Breast epithelium (tissue), 4 donors: ENCODE results near the gene TUSC2. TPM values are rescaled to one million over a fixed set of nuclear protein-coding genes. Genes with fewer than 3 reads are reported as not detected.

ENCODE experiments used
- DNase-seq, 2 donors: peaks; one replicate each; pipeline ENCODE4 v3.0.0-alpha.2; 2019; ENCODE audit warnings: low spot score in 2 of 2
- H3K27ac ChIP-seq, 2 donors: fragments of 200-600 bp; sonication (generic) in 1 of 2; one replicate each; pipeline ENCODE4 v1.5.1; 2016 to 2019; ENCODE audit warnings: mild to moderate bottlenecking in 1 of 2
- H3K27me3 ChIP-seq, 2 donors: fragments of 200-600 bp; sonication (generic) in 1 of 2; one replicate each; pipeline versions ENCODE4 v1.5.1 to v1.6.0; 2017 to 2019; ENCODE audit warnings: control low read depth in 1 of 2, mild to moderate bottlenecking in 1 of 2
- H3K36me3 ChIP-seq: fragments of 200-600 bp; one replicate; pipeline ENCODE4 v1.5.1; 2019
- H3K4me1 ChIP-seq, 2 donors: fragments of 200-600 bp; sonication (generic); one replicate each; pipeline ENCODE4 v1.5.1; 2016 to 2019; ENCODE audit warnings: control low read depth in 1 of 2
- H3K4me3 ChIP-seq, 3 donors: fragments of 200-600 bp; sonication (generic); 1 replicate in 2 of 3; 2 replicates in 1 of 3; pipeline ENCODE4 v1.5.1; 2016 to 2019; ENCODE audit warnings: mild to moderate bottlenecking in 3 of 3, moderate library complexity in 2 of 3
- H3K9me3 ChIP-seq, 2 donors: fragments of 200-600 bp; sonication (generic) in 1 of 2; one replicate each; pipeline ENCODE4 v1.5.1; 2016 to 2019; ENCODE audit warnings: control low read depth in 1 of 2
- CTCF ChIP-seq, 3 donors: fragments of 450-650 bp; IDR thresholded peaks; one replicate each; pipeline ENCODE4 v1.5.1; 2016 to 2017; ENCODE audit warnings: antibody characterized with exemption in 3 of 3, mild to moderate bottlenecking in 3 of 3, moderate library complexity in 3 of 3
- POLR2A ChIP-seq: fragments of 450-650 bp; IDR thresholded peaks from one replicate; pipeline ENCODE4 v1.6.1; 2016; ENCODE audit warnings: antibody characterized with exemption, mild to moderate bottlenecking, moderate library complexity
- POLR2AphosphoS5 ChIP-seq, 3 donors: sonication (generic); formaldehyde crosslinking; IDR thresholded peaks; one replicate each; pipeline ENCODE4 v1.6.1; 2017; ENCODE audit warnings: antibody characterized with exemption in 3 of 3
- intact Hi-C: fragments of 100-400 bp; cut with DNase I; formaldehyde crosslinking; loops from one replicate; pipeline ENCODE4 v1.15.1; 2023; ENCODE audit warnings: low total_unique reads
- total RNA-seq, 3 donors: library from RNA; depleted of rRNA; stranded (reverse); fragments of >200 nt; gene quantifications; one replicate each; pipeline ENCODE4 v1.1.0, GENCODE V29; 2016

The TUSC2 gene
- total RNA-seq, 3 donors from 2014 or later: 18.1 to 25.9 (median 21.3) TPM

GRCh38 chr3:50354186-50354764 lies 26.3 kb upstream of the TUSC2 start:
- Histone ChIP-seq H3K4me3 (no peak overlapping the region), H3K27ac (no peak overlapping the region), H3K27me3 (no peaks in the 10 kb centered on the region), H3K9me3 (no peaks in the 10 kb centered on the region), H3K4me1 (peaks cover 39 to 40% of the 10 kb centered on the region in 2 donors), H3K36me3 (peaks cover 7% of the 10 kb centered on the region)
- intact Hi-C loops: no loop called here
- no peak for TF ChIP-seq CTCF (IDR thresholded peaks at IDR 0.05)
- TF ChIP-seq POLR2AphosphoS5 (IDR thresholded peaks at IDR 0.05): no peak
- TF ChIP-seq POLR2A: no peak
- no peak for DNase-seq

DNA sequence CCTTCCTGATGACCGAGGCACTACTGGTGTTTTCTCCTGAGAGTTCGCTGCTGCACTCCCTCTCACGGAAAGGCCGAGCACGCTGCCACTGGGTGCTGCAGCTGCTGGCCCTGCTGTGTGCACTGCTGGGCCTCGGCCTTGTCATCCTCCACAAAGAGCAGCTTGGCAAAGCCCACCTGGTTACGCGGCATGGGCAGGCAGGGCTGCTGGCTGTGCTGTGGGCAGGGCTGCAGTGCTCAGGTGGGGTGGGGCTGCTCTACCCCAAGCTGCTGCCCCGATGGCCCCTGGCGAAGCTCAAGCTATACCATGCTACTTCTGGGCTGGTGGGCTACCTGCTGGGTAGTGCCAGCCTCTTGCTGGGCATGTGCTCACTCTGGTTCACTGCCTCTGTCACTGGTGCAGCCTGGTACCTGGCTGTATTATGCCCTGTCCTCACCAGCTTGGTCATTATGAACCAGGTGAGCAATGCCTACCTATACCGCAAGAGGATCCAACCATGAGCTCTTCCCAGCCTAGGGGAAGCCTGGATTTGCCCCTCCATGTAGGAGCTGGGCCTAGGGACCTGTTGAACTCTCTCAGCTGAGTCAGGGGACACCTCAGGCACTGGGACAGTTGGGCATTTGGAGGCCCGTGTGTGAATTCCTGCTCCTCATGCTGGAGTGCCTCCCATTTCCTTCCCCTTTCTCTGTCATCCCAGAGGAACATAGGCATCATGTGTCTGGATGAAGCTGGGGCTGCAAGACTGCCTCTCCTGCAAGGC lies 25.4 kb upstream of the TUSC2 start:
- H3K9me3 ChIP-seq: no peaks in the 10 kb centered on the region
- no peak overlapping the region for H3K27ac ChIP-seq
- no peak for TF ChIP-seq CTCF (IDR thresholded peaks at IDR 0.05)
- no peak for TF ChIP-seq POLR2AphosphoS5 (IDR thresholded peaks at IDR 0.05)
- no peak for TF ChIP-seq POLR2A
- H3K4me3 ChIP-seq: no peak overlapping the region
- intact Hi-C loops: no loop called here
- H3K27me3 ChIP-seq: no peaks in the 10 kb centered on the region
- peaks cover 7% of the 10 kb centered on the region for H3K36me3 ChIP-seq
- H3K4me1 ChIP-seq: peaks cover 37 to 42% of the 10 kb centered on the region in 2 donors
- DNase-seq: no peak

- peaks cover 31 to 36% of the 10 kb centered on the region in 2 donors for H3K4me1 ChIP-seq
- TF ChIP-seq POLR2AphosphoS5 (IDR thresholded peaks at IDR 0.05) (no peak), POLR2A (no peak), CTCF (IDR thresholded peaks at IDR 0.05) (no peak)
- peaks cover 7% of the 10 kb centered on the region for H3K36me3 ChIP-seq
- intact Hi-C loops: no loop called here
- no peak for DNase-seq
- H3K27me3 ChIP-seq: no peaks in the 10 kb centered on the region
- H3K27ac ChIP-seq: no peak overlapping the region
- no peak overlapping the region for H3K4me3 ChIP-seq
- H3K9me3 ChIP-seq: no peaks in the 10 kb centered on the region
Observed at GRCh38 chr3:50352781-50353180, 24.8 kb upstream of the TUSC2 start.

- Histone ChIP-seq H3K36me3 (peaks cover 7% of the 10 kb centered on the region), H3K4me3 (peak overlapping the region; percentile 78 to 82 (median 79)), H3K27me3 (no peaks in the 10 kb centered on the region), H3K27ac (peak overlapping the region; percentile 94 to 95), H3K4me1 (peaks cover 17 to 21% of the 10 kb centered on the region in 2 donors), H3K9me3 (no peaks in the 10 kb centered on the region)
- no peak for DNase-seq
- no peak for TF ChIP-seq POLR2AphosphoS5 (IDR thresholded peaks at IDR 0.05)
- no peak for TF ChIP-seq CTCF (IDR thresholded peaks at IDR 0.05)
- no peak for TF ChIP-seq POLR2A
- intact Hi-C loops: no loop called here
Observed at GRCh38 chr3:50351323-50351697, 23.3 kb upstream of the TUSC2 start.

DNA sequence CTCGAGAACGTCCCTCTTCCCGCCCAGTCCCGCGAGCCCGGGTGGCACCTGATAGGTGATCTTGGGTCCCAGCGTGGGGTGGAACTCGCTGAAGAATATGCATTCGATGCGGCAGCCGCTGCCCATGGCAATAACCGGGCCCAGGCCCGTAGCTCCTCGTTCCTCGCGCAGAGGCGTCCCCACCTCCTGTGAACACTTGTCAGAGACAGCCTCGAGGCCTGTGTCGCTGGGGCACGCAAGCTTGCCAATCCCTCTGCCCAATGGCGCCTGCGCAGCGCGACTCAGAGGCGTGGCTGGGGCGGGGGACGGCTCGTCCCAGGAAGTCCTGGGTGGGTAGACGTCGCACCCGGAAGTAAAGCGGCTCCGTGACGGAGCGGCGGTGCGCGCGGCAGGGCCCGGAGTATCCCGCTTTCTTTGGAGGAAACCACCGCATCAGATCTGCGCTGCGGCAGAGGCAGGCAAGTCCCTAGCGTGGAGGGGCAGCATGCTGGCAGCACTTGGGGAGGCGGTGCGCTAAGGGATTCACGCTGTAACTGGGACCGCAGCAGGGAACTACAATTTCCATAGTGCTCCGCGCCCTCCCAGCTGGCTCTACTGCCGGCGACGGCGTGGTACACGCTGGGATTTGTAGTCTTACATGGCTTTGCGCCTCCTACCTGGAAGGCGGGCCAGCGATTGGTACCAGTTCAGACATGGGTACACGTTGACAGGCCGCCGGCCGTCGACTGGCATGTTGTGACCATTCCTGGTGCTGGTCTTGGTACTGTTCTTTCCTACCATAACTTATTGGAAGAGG lies 22.7 kb upstream of the TUSC2 start, which contains the start of the genes CYB561D2 and NPRL2:
Gene CYB561D2, plus strand, starts transcription at position 336 of the 796 bp plus-strand sequence. CDS start 572 bp downstream, outside the sequence.
Gene NPRL2, minus strand, starts transcription at position 249 of the 796 bp plus-strand sequence. Its CDS starts 123 bp downstream, at position 126.
- Histone ChIP-seq H3K4me1 (peaks cover 13 to 15% of the 10 kb centered on the region in 2 donors), H3K27ac (peak within 1 kb of the TSS; percentile 94 to 95), H3K36me3 (peaks cover 7% of the 10 kb centered on the region), H3K27me3 (no peaks in the 10 kb centered on the region), H3K9me3 (no peaks in the 10 kb centered on the region), H3K4me3 (peak within 1 kb of the TSS; percentile 78 to 82 (median 79))
- intact Hi-C loops: no loop called here
- DNase-seq: peak; percentile 94 to 97
- TF ChIP-seq CTCF (IDR thresholded peaks at IDR 0.05) (no peak), POLR2AphosphoS5 (IDR thresholded peaks at IDR 0.05) (peak; percentile 89 to 95 (median 95)), POLR2A (peak; percentile 54)
